Measurements from ENCODE around the gene CALHM5.

DNA sequence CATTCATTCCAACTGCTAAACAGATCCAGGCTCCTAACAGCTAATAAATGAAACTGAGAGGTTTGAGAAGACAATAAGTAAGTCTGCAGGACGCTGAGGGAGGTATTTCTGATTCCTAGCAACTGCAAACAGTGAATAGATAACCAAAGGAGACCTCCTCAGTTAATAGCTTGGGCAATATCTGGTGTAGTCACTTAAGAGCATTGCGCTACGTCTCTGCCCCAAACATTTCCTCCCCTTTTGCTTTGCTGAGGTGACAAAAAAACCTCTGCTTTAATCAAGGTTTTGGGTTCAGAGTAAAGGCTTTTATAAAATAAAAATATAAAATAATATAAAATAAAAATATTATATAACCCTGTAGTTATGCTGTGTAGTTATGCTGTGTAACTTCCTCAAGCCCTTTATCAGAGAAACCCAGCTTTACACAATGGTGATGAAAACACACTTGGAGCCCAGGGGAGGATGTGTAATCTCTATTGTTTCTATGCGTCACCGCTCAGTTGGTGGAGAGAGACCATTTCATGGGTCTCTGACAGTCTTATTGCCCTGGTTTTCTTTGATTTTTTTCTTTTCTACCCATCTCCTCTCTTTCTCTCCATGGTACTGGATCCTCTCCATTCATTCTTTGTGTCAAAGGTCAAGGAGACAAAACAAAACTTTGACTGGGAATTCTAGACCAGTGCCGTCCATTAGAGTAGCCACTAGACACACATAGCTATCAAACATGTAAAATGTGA lies 18.9 kb upstream of the CALHM5 start:
- TF ChIP-seq BRCA1 (IDR thresholded peaks at IDR 0.05; ENCODE audit: low read depth, low read length): no peak
- no peak for TF ChIP-seq NFYB (IDR thresholded peaks at IDR 0.05; ENCODE audit: insufficient read depth, low read depth, low read length)
- TF ChIP-seq EZH2 (IDR thresholded peaks at IDR 0.05; ENCODE audit: borderline replicate concordance, control insufficient read depth, low read depth, low read length): no peak
- TF ChIP-seq, protein P1, sequence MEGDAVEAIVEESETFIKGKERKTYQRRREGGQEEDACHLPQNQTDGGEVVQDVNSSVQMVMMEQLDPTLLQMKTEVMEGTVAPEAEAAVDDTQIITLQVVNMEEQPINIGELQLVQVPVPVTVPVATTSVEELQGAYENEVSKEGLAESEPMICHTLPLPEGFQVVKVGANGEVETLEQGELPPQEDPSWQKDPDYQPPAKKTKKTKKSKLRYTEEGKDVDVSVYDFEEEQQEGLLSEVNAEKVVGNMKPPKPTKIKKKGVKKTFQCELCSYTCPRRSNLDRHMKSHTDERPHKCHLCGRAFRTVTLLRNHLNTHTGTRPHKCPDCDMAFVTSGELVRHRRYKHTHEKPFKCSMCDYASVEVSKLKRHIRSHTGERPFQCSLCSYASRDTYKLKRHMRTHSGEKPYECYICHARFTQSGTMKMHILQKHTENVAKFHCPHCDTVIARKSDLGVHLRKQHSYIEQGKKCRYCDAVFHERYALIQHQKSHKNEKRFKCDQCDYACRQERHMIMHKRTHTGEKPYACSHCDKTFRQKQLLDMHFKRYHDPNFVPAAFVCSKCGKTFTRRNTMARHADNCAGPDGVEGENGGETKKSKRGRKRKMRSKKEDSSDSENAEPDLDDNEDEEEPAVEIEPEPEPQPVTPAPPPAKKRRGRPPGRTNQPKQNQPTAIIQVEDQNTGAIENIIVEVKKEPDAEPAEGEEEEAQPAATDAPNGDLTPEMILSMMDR (IDR thresholded peaks at IDR 0.05 in 2 of 3, conservative IDR thresholded peaks at IDR 0.05 in 1 of 3; ENCODE audit: control insufficient read depth in 2 of 3, extremely low read depth in 1 of 3, insufficient read depth in 1 of 3, low read depth in 3 of 3, low read length in 3 of 3): no peak
- TF ChIP-seq SUZ12 (IDR thresholded peaks at IDR 0.05; ENCODE audit: unreplicated experiment): no peak
- no peak for TF ChIP-seq HCFC1 (IDR thresholded peaks at IDR 0.05; ENCODE audit: low read length)
- TF ChIP-seq JUND (IDR thresholded peaks at IDR 0.05; ENCODE audit: low read depth, low read length): no peak
- no peak for TF ChIP-seq TCF3 (IDR thresholded peaks at IDR 0.05; ENCODE audit: borderline replicate concordance, insufficient read depth, low read depth, low read length)
- TF ChIP-seq POLR2AphosphoS5 (IDR thresholded peaks at IDR 0.05; ENCODE audit: low read length): no peak
- TF ChIP-seq, protein P2, sequence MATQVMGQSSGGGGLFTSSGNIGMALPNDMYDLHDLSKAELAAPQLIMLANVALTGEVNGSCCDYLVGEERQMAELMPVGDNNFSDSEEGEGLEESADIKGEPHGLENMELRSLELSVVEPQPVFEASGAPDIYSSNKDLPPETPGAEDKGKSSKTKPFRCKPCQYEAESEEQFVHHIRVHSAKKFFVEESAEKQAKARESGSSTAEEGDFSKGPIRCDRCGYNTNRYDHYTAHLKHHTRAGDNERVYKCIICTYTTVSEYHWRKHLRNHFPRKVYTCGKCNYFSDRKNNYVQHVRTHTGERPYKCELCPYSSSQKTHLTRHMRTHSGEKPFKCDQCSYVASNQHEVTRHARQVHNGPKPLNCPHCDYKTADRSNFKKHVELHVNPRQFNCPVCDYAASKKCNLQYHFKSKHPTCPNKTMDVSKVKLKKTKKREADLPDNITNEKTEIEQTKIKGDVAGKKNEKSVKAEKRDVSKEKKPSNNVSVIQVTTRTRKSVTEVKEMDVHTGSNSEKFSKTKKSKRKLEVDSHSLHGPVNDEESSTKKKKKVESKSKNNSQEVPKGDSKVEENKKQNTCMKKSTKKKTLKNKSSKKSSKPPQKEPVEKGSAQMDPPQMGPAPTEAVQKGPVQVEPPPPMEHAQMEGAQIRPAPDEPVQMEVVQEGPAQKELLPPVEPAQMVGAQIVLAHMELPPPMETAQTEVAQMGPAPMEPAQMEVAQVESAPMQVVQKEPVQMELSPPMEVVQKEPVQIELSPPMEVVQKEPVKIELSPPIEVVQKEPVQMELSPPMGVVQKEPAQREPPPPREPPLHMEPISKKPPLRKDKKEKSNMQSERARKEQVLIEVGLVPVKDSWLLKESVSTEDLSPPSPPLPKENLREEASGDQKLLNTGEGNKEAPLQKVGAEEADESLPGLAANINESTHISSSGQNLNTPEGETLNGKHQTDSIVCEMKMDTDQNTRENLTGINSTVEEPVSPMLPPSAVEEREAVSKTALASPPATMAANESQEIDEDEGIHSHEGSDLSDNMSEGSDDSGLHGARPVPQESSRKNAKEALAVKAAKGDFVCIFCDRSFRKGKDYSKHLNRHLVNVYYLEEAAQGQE (IDR thresholded peaks at IDR 0.05; ENCODE audit: low read depth, low read length): no peak
- TF ChIP-seq ZNF274 (IDR thresholded peaks at IDR 0.05; ENCODE audit: insufficient read depth, insufficient read length): no peak
